ENCODE measurements around the gene SLC22A13. TPM values are rescaled to one million over a fixed set of nuclear protein-coding genes. Genes with fewer than 3 reads are reported as not detected.

The SLC22A13 gene
- total and polyA plus RNA-seq, 2 donors (not counting 1 experiment from before 2014, with no cell fraction given): 0.06 to 0.33 TPM

DNA sequence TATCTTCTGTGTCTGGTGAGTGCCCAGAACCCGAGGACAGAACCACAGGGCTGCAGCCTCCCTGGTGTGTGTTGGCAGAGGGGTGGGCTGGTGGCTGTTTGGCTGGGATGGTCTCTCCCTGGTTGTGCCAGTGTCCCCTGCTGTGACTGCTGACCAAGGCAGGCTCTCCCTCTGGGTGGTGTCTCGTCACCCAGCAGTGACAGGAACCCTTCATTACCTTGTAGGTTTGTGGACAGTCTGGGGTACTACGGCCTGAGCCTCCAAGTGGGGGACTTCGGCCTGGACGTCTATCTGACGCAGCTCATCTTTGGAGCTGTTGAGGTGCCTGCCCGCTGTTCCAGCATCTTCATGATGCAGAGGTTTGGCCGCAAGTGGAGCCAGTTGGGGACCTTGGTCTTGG lies 10.0 kb downstream of the SLC22A13 start:
- Histone ChIP-seq H3K4me2 (ENCODE audit: extremely low read depth, insufficient read depth, low read length) (no peak overlapping the region), H4K20me1 (ENCODE audit: control insufficient read depth, extremely low read depth, insufficient read depth, low read length) (no peaks in the 10 kb centered on the region), H3K4me1 (ENCODE audit: control insufficient read depth, extremely low read depth, insufficient read depth, low read length) (no peaks in the 10 kb centered on the region), H3K36me3 (ENCODE audit: control insufficient read depth, insufficient read depth, low read length) (no peaks in the 10 kb centered on the region), H3K27ac (ENCODE audit: insufficient read depth, low read length) (no peak overlapping the region), H3K27me3 (ENCODE audit: control insufficient read depth, insufficient read depth, low read length) (no peaks in the 10 kb centered on the region), H3K79me2 (ENCODE audit: control insufficient read depth, insufficient read depth, low read length) (no peaks in the 10 kb centered on the region), H3K9ac (ENCODE audit: insufficient read depth, low read length) (no peak overlapping the region), H2AFZ (ENCODE audit: low read length) (no peak overlapping the region), H3K9me3 (ENCODE audit: control insufficient read depth, insufficient read depth, low read depth, low read length) (no peaks in the 10 kb centered on the region), H3K4me3 (replicated peaks in 1 of 4; ENCODE audit: control extremely low read depth in 1 of 4, insufficient read depth in 1 of 4, low read depth in 3 of 4, low read length in 4 of 4) (no peak overlapping the region)
- DNase-seq (ENCODE audit: low read depth in 2 of 2): no peak
- TF ChIP-seq, protein P1, sequence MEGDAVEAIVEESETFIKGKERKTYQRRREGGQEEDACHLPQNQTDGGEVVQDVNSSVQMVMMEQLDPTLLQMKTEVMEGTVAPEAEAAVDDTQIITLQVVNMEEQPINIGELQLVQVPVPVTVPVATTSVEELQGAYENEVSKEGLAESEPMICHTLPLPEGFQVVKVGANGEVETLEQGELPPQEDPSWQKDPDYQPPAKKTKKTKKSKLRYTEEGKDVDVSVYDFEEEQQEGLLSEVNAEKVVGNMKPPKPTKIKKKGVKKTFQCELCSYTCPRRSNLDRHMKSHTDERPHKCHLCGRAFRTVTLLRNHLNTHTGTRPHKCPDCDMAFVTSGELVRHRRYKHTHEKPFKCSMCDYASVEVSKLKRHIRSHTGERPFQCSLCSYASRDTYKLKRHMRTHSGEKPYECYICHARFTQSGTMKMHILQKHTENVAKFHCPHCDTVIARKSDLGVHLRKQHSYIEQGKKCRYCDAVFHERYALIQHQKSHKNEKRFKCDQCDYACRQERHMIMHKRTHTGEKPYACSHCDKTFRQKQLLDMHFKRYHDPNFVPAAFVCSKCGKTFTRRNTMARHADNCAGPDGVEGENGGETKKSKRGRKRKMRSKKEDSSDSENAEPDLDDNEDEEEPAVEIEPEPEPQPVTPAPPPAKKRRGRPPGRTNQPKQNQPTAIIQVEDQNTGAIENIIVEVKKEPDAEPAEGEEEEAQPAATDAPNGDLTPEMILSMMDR (conservative IDR thresholded peaks at IDR 0.05 in 1 of 2, IDR thresholded peaks at IDR 0.05 in 1 of 2; ENCODE audit: low read depth in 1 of 2, low read length in 2 of 2): no peak
- TF ChIP-seq EZH2 (IDR thresholded peaks at IDR 0.05; ENCODE audit: low read length, missing control alignments): no peak

DNA sequence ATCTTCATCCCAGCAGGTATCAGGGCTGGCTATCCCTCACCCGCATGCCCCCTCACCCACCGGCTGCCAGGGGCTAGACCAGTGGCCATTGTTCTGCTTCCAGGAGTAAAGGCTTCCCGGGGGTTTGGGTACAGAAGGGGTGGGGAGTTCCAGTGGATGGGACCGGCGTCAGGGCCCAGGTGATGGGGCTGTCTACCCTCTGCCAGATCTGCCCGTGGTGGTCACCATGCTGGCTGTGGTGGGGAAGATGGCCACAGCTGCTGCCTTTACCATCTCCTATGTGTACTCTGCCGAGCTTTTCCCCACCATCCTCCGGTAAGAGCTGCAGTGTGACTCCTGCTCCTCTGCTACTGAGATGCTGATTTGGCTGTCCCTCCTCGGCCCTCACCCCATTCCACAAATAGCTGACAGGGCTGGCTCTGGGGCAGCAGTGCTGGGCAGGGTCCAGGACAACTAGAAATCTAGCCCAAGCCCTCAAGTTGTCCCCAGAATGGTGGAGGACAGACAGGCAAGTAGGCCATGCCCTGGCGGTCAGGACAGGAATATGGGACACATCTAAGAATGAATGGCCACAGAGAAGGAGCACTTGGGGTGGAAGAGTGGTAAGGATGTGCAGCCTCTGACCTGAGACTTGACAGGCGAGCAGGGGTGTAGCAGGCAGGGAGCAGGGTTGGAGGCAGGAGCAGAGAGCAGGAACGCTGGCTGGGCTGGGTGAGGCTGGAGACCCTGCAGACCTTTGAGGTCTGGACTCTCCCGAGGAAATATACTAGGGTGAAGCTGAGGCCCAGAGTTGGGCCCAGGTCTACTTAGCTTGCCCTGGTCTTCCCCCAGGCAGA lies 10.7 kb downstream of the SLC22A13 start:
- no peaks in the 10 kb centered on the region for H3K4me1 ChIP-seq (ENCODE audit: control insufficient read depth, extremely low read depth, insufficient read depth, low read length)
- H3K9ac ChIP-seq (ENCODE audit: insufficient read depth, low read length): no peak overlapping the region
- no peak overlapping the region for H3K4me2 ChIP-seq (ENCODE audit: extremely low read depth, insufficient read depth, low read length)
- no peaks in the 10 kb centered on the region for H4K20me1 ChIP-seq (ENCODE audit: control insufficient read depth, extremely low read depth, insufficient read depth, low read length)
- H3K27ac ChIP-seq (ENCODE audit: insufficient read depth, low read length): no peak overlapping the region
- no peaks in the 10 kb centered on the region for H3K27me3 ChIP-seq (ENCODE audit: control insufficient read depth, insufficient read depth, low read length)
- H3K36me3 ChIP-seq (ENCODE audit: control insufficient read depth, insufficient read depth, low read length): no peaks in the 10 kb centered on the region
- no peaks in the 10 kb centered on the region for H3K9me3 ChIP-seq (ENCODE audit: control insufficient read depth, insufficient read depth, low read depth, low read length)
- no peak overlapping the region for H2AFZ ChIP-seq (ENCODE audit: low read length)
- no peak for DNase-seq (ENCODE audit: low read depth in 2 of 2)
- no peak overlapping the region for H3K4me3 ChIP-seq (replicated peaks in 1 of 4; ENCODE audit: control extremely low read depth in 1 of 4, insufficient read depth in 1 of 4, low read depth in 3 of 4, low read length in 4 of 4)
- TF ChIP-seq EZH2 (IDR thresholded peaks at IDR 0.05; ENCODE audit: low read length, missing control alignments): no peak
- TF ChIP-seq, protein P1 (conservative IDR thresholded peaks at IDR 0.05 in 1 of 2, IDR thresholded peaks at IDR 0.05 in 1 of 2; ENCODE audit: low read depth in 1 of 2, low read length in 2 of 2): no peak
- H3K79me2 ChIP-seq (ENCODE audit: control insufficient read depth, insufficient read depth, low read length): no peaks in the 10 kb centered on the region

DNA sequence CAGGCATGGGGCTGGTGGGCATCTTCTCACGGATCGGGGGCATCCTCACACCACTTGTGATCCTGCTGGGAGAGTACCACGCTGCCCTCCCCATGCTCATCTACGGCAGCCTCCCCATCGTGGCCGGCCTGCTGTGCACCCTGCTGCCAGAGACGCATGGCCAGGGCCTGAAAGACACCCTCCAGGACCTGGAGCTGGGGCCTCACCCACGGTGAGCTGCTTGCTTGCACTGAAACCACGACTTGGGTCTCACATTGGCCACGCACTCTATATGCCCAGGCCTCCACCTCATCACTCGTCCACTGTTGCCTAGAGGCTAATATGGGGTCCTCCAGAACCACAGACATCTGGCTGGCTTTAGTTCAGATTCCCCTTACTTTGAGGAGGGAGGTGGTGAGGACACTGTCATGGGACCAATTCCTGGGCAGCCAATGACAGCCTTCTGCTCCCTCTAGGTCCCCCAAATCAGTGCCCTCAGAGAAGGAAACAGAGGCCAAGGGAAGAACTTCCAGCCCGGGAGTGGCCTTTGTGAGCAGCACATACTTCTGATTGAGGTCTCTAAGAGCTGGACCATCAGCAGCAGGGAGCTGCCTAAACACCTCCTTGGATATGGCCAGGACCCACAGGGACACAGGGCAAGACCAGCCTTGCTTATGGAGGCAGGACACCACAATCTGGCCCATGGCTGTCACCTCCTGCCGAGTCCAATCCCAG lies 11.5 kb downstream of the SLC22A13 start:
- H3K4me1 ChIP-seq (ENCODE audit: control insufficient read depth, extremely low read depth, insufficient read depth, low read length): no peaks in the 10 kb centered on the region
- H4K20me1 ChIP-seq (ENCODE audit: control insufficient read depth, extremely low read depth, insufficient read depth, low read length): no peaks in the 10 kb centered on the region
- no peak overlapping the region for H3K4me3 ChIP-seq (replicated peaks in 1 of 4; ENCODE audit: control extremely low read depth in 1 of 4, insufficient read depth in 1 of 4, low read depth in 3 of 4, low read length in 4 of 4)
- H3K27ac ChIP-seq (ENCODE audit: insufficient read depth, low read length): no peak overlapping the region
- no peak for TF ChIP-seq EZH2 (IDR thresholded peaks at IDR 0.05; ENCODE audit: low read length, missing control alignments)
- TF ChIP-seq, protein P1 (conservative IDR thresholded peaks at IDR 0.05 in 1 of 2, IDR thresholded peaks at IDR 0.05 in 1 of 2; ENCODE audit: low read depth in 1 of 2, low read length in 2 of 2): no peak
- no peaks in the 10 kb centered on the region for H3K79me2 ChIP-seq (ENCODE audit: control insufficient read depth, insufficient read depth, low read length)
- H3K4me2 ChIP-seq (ENCODE audit: extremely low read depth, insufficient read depth, low read length): no peak overlapping the region
- no peaks in the 10 kb centered on the region for H3K27me3 ChIP-seq (ENCODE audit: control insufficient read depth, insufficient read depth, low read length)
- H2AFZ ChIP-seq (ENCODE audit: low read length): no peak overlapping the region
- H3K36me3 ChIP-seq (ENCODE audit: control insufficient read depth, insufficient read depth, low read length): no peaks in the 10 kb centered on the region
- DNase-seq (ENCODE audit: low read depth in 2 of 2): no peak
- H3K9me3 ChIP-seq (ENCODE audit: control insufficient read depth, insufficient read depth, low read depth, low read length): no peaks in the 10 kb centered on the region
- no peak overlapping the region for H3K9ac ChIP-seq (ENCODE audit: insufficient read depth, low read length)
